ENCODE results near the gene SLC49A3.
"Not testable (repeated sequence)": the region's sequence is repeated elsewhere in the genome, so short reads cannot be mapped to it uniquely, and the experiment has no call there.

The SLC49A3 gene

DNA sequence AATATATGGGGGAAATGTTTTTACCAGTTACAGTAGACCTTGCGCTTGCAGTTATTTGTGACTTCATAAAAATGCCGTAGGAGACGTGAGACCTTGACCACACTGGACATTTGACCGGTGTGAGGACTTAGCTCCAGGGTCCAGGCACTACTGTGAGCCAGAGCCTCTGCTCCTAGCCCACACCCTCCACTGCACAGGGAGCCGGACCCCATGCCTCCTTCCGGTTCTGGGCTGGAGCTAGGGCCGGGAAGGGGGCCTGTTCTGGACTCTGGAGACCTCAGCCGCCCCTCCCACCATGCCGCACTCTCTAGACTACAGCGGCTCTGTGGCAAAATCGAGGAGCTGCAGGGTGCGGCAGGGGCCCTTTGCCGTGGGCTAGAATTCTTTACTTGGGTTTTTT is 22.0 kb upstream of the SLC49A3 start:
- DNase-seq (ENCODE audit: low read depth), result no peak
- TF ChIP-seq, protein P1, sequence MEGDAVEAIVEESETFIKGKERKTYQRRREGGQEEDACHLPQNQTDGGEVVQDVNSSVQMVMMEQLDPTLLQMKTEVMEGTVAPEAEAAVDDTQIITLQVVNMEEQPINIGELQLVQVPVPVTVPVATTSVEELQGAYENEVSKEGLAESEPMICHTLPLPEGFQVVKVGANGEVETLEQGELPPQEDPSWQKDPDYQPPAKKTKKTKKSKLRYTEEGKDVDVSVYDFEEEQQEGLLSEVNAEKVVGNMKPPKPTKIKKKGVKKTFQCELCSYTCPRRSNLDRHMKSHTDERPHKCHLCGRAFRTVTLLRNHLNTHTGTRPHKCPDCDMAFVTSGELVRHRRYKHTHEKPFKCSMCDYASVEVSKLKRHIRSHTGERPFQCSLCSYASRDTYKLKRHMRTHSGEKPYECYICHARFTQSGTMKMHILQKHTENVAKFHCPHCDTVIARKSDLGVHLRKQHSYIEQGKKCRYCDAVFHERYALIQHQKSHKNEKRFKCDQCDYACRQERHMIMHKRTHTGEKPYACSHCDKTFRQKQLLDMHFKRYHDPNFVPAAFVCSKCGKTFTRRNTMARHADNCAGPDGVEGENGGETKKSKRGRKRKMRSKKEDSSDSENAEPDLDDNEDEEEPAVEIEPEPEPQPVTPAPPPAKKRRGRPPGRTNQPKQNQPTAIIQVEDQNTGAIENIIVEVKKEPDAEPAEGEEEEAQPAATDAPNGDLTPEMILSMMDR (conservative IDR thresholded peaks at IDR 0.05; ENCODE audit: low read depth, low read length), result no peak
- no peak overlapping the region for H3K4me3 ChIP-seq (ENCODE audit: low read depth, low read length)

DNA sequence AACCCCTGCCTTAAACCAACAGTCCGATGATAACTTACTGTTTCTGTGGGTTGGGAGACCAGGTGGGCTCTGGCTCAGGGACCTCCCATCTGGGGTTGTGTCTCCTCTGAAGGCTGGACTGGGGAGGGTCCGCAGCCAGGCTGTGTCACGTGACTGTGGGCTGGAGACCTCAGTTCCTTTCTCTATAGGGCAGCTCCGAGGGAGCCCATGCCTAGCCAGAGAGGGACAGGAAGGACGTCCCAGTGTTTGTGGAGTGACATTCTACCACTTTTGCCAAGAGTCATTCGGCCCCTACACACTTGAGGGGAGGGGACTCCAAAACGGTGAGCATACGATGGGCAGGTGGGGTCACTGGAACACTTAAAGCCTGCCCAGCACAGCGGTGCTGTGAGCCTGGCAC is 21.2 kb upstream of the SLC49A3 start:
- no peak for DNase-seq (ENCODE audit: low read depth)
- no peak overlapping the region for H3K4me3 ChIP-seq (ENCODE audit: low read depth, low read length)
- TF ChIP-seq, protein P1 (conservative IDR thresholded peaks at IDR 0.05; ENCODE audit: low read depth, low read length), result no peak

DNA sequence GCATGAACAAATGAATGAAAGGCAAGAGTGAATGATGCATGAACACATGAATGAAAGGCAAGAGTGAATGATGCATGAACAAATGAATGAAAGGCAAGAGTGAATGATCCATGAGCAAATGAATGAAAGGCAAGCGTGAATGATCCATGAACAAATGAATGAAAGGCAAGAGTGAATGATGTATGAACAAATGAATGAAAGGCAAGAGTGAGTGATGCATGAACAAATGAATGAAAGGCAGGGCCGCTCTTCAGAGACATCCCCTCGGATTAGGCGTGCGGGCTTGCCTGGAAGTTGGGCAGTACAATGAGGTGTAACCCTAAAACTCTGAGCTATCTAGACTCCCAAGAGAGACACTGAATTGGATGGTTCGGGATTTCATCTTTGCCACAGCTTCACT is 20.4 kb upstream of the SLC49A3 start:
- TF ChIP-seq, protein P1 (conservative IDR thresholded peaks at IDR 0.05; ENCODE audit: low read depth, low read length), result no peak
- DNase-seq (ENCODE audit: low read depth), result no peak
- H3K4me3 ChIP-seq (ENCODE audit: low read depth, low read length), result no peak overlapping the region

DNA sequence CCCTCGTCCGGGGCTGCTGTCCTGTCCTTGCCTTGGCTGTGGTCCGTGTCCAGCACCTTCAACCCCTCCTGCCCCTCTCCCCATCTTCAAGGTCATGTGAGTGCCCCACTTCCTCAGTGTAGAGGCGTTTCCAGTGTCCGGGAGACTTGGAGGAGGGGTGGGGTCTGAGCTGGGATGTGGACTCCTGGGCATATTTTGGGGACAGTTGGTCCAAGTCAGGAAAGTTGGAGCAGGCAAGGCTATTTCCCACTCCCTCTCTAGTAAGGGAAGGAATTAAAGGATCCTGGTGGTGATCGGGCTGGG is 19.6 kb upstream of the SLC49A3 start:
- H3K4me3 ChIP-seq (ENCODE audit: low read depth, low read length), result no peak overlapping the region
- TF ChIP-seq, protein P1 (conservative IDR thresholded peaks at IDR 0.05; ENCODE audit: low read depth, low read length), result no peak
- DNase-seq (ENCODE audit: low read depth), result no peak

DNA sequence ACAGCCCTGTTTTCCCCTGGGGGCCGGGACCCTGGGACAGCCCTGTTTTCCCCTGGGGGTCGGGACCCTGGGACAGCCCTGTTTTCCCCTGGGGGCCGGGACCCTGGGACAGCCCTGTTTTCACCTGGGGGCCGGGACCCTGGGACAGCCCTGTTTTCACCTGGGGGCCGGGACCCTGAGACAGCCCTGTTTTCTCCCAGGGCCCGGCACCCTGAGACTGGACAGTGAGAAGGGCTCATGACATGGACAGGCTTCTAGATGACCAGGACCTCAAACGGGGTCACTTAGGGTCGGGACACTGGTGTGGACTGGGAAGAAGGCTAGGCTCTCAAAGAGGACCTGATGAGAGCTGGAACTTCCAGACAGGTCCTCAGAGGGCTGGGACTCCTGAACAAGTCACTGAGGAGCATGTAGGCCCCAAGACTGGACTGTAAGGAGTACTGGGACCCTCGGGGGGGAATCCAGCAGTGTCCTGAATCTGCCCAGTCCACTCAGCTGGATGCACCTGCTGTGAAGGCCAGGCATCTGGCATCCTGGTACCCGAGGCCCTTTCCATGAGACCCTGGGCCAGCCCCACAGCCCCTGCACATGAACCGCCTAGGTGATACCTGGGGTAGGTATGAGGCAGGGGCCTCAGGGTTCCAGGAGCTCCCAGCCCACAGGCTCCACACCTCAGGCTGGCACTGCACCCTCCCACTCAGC is 19.1 kb upstream of the SLC49A3 start:
- no peak overlapping the region for H3K4me3 ChIP-seq (ENCODE audit: low read depth, low read length)
- TF ChIP-seq, protein P1 (conservative IDR thresholded peaks at IDR 0.05; ENCODE audit: low read depth, low read length), result no peak
- no peak for DNase-seq (ENCODE audit: low read depth)

DNA sequence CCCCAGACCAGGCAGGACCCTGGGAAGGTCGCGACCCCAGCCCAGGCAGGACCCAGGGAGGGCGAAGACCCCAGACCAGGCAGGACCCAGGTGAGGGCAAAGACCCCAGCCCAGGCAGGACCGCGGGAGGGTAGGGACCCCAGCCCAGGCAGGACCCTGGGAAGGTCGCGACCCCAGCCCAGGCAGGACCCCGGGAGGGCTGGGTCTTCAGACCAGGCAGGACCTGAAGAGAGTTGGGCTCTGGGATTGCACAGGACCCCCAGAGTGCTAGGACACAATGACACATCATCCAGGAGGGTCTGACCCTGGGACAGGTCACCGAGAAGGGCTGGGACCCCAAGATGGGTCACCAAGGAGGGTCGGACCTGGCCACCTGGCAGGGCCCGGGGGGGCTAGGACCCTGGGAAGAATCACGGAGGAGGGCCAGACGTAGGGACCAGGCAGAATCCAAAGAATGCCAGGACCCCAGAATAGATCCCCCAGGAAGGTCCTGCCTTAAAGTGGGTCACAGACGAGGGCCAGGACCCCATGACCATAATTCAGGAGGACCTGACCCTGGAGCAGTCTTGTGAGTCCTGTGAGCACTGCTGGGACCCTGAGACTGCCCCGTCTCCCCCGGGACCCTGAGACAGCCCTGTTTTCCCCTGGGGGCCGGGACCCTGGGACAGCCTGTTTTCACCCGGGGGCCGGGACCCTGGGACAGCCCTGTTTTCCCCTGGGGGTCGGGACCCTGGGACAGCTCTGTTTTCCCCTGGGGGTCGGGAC is 18.1 kb upstream of the SLC49A3 start:
- H3K4me3 ChIP-seq (ENCODE audit: low read depth, low read length), result peak overlapping the region; percentile 69
- TF ChIP-seq, protein P1 (conservative IDR thresholded peaks at IDR 0.05; ENCODE audit: low read depth, low read length), result no peak

DNA sequence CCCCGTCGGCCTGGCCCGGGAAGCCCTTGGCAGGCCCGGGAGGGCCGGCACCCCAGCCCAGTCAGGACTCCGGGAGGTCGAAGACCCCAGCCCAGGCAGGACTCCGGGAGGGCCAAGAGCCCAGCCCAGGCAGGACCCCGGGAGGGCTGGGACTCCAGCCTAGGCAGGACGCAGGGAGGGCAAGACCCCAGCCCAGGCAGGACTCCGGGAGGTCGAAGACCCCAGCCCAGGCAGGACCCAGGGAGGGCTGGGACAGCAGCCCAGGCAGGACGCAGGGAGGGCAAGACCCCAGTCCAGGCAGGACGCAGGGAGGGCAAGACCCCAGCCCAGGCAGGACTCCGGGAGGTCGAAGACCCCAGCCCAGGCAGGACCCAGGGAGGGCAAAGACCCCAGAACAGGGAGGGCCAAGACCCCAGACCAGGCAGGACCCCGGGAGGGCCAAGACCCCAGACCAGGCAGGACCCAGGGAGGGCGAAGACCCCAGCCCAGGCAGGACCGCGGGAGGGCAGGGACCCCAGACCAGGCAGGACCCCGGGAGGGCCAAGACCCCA is 17.2 kb upstream of the SLC49A3 start:
- peak overlapping the region; percentile 69 for H3K4me3 ChIP-seq (ENCODE audit: low read depth, low read length)
- not testable (repeated sequence) for DNase-seq (ENCODE audit: low read depth)

More for the DNA sequence above, 18.1 kb upstream of the SLC49A3 start:
- DNase-seq (ENCODE audit: low read depth), result no peak

Measured in choroid plexus epithelial cell (primary cell).